Stimulated activated CD8-positive, alpha-beta memory T cell treated with anti-CD3 and anti-CD28 coated beads, Interleukin-2, amount 100 ng/mL, for 1 hour (primary cell): ENCODE measurements around the gene RYR3.

Experiments
- DNase-seq, 2 donors: peaks; one replicate each; pipeline ENCODE4 v3.0.0-alpha.2; 2020; ENCODE audit warnings: low read depth in 2 of 2

Gene RYR3

DNA sequence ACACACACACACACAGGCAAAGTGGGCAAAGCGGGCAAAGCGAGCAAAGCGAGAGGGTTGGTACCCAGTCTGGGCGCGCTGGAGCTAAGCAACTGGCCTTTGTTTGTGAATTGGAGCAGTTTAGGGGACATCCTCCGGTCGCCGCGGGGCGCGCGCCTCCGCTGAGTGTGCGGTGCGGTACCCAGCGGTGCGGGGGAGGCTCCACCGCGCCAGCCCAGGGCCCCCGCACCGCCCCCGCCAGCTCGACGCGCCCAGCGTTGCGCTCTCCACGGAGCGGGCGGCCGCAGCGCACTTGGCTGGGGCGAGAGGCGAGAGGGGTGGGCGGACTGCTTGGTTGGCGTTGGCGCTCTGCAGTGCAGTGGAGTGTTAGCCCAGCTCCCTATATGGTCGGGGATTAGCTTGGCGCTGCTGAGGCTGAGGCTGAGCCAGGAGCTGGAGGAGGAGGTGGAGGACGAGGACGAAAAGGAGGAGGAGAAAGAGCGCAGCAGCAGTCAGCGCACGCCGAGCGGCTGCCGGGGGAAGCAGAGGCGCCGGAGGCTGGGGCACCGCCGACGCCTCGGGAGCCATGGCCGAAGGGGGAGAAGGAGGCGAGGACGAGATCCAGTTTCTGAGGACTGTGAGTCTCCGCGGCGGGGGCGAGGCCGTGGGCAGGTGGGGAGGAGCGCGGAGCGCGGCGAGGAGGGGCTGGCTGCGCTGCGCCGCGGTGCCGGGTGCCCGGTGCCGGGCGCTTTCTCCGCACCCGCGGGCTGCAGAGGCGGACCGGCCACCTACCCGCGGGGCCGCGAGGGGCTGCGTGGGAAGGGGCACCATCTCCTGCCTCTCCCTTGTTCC lies at the start of gene RYR3:
Gene RYR3 (plus strand): TSS at position 487 of the 831 bp plus-strand sequence. CDS start 79 bp downstream, at position 566.
- DNase-seq: no peak

DNA sequence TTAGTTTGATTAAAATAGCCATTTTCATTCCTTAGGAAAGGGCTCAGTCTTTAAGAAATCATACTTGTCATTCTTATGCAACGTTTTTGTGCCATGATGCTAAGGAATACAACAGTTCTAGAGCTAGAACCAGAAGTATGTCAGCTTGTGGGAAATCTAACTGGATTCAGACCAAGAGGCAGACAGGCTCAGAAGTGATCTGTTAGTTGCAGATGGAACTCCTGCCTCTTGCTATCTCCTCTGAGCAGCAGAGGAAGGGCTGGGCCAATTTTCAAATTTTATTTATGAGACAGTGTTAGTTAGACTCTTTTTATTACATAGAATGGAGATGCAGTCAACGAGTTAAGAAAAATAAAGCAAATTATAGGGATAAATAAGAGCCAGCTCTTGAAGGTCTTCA lies 48.5 kb upstream of the RYR3 start:
- no peak for DNase-seq

DNA sequence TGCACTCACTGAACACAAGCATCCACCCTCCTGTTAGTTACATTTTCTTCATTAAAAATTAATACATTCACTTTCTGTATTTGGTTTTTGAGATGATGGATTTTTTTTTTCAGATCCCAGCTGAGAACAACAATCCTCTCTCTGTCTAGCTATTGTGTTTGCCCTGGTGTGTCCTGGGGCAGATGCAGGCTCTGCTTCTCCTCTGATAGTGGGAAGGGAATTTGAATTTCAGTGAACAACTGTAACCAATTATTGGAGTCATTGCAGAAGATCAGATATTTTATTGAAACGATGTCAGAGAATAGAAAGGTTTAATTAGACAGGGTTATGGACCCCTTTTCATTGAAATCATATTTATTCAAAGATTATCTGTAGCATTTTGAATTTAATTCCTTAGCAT lies 33.1 kb upstream of the RYR3 start:
- no peak for DNase-seq

DNA sequence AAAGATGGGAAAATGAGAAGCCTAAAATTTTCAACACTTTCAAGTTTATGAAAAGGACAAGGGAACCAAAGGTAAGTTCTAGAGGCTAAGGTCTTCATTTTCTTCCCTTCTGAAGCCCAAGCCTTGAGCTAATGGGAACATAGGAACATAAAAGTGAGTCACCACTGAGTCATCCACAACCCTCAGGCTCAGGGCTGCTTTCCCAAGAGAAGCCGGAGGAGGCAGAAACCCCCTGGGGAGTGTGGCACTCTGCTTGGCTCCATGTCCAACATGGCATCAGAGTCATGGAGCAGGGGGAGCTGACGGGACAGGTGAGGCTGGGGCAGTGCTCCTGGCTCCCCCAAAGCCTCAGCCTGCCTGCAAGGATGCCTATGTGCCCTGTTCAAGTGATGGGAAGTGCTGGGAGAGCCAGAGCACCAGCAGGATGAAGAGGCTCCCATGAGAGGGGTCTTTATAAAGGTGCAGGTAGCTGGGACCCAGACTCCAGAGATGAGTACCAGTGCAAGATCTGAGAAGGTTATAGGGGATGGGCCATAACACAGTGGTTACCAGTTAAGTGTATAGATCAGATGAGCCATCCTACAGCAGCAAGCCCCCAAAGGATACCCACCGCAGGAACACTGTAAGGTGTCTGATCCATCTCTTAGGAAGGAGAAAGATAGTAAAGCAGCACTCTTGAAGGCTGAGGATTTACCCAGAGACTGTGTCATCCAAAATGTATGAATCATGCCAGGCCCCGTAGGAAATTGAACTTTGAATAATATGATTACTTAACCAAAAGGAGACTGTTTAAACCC lies 31.8 kb upstream of the RYR3 start:
- no peak for DNase-seq

DNA sequence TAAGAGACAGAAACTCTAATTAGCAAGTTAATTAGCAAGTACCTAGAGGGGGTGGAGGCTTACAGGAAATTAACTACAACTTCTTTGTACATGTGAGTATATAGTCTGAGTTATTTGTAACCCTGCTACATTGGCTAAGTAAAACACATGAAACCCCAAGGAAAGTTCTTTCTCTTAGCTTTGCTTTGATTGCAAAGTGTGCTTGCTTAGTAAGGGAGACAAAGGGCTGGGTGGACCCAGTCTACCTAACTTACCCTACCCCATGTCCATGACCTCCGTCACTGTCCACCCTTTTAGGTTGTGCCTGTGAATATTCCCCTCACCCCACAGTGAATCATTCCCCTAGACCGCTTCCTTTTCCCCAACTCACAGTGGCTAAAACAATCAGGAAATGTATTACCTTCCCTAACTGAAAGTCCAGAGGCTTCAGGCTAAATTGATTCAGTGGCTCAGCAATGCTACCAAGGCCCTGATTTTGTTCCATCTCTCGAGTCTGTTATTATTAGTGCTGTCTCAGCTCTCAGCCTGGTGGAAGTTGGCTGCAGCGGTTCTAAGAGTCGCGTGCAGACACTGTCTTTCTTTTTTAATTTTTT lies 31.1 kb upstream of the RYR3 start:
- DNase-seq: no peak

DNA sequence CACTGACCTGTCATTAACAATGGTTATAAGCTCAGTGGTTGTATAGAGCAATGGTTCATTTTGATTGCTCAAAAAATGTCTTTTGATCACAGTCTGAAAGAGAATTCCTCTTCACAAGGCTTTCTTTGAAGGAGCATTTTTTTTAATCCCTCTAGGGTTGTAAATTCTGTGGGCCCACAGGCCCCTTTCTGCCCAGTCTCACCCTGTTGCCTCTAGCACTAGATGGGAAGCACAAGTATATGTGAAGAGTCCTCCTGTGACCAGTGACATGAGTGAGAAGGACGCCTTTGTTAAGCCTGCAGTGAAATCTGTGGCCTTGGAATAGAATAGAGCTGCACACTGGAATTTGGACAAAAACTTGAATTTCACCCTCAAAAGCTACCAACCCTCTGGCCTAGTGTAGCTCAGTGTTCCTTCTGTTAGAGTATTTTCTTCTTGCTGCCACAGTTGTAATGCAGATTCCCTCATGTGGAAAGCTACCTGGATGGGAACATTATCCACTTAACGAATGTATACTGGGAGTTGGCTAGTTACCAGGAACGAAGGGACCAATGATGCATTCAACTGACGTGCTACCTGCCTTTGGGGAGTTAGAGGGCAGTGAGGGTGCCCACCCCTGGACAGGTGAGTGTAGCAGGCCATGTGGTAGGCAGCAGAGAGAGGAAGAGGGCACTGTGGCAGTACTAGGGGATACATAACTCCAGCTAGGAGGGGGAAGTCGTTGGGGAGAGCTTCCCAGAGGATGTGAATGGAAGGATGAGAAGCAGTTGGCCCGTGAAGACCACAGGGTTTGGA lies 28.3 kb upstream of the RYR3 start:
- DNase-seq: no peak

DNA sequence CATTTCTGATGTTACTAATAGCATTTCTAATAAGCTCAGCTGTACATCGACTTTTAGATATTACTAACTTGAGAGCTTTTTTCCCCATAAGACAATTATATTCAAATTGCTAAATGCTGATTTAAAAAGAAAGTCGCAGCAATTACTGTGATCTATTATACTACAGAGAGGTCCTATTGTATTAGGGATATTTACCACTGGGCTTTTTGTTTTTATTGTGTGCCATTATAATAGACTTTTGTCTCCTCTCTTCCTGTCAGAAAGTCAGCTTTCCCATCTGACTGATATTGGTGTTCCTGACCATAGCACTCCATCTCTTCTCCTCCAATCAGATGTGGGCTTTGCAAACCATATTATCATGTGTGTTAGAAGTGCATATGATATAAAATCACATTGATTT lies 27.2 kb upstream of the RYR3 start:
- DNase-seq: no peak

DNA sequence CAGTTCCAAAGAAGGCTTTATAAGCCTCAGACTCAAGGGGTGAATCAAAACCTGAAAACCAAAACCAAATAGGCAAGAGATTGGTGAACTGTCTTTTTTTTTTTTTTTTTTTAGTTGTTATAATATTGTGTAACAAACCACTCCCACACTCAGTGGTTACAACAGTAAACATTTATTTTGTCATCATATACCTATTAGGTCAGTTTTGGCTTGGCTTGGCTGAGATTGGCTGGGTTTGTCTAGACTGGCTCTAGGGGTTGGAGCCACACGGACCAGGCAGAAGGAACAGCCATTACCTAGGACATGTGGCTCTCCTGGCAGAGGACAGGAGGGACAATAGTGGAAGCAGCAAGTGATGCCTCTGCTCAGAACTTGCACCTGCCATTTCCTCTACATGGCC lies 26.4 kb upstream of the RYR3 start:
- DNase-seq: no peak

DNA sequence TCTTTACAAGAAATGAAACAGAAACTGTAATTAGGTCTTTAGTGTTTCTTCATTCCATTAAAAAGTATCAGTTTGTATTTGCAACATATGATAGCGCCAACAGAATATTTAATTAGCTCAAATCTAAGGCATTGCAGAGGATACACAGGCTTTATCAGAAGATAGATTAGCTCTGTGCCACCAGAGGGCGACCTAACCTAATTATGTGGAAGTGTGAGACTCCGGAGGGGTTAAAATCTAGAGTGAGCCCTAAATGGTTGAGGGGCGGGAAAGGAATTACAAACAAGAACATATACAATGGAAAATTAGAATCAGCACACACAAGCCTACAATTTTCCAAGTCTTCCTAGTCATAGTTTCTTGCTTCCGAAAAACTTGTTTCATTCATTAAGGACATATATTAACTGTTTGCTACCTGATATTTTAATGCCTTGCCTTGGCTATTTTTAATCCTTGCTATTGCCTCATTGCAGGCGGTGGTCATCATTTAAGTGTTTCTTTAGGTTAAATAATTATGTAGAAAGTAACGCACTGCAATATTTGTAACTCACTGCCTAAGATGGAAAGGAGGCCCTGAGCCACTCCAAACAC lies 18.0 kb upstream of the RYR3 start:
- no peak for DNase-seq

DNA sequence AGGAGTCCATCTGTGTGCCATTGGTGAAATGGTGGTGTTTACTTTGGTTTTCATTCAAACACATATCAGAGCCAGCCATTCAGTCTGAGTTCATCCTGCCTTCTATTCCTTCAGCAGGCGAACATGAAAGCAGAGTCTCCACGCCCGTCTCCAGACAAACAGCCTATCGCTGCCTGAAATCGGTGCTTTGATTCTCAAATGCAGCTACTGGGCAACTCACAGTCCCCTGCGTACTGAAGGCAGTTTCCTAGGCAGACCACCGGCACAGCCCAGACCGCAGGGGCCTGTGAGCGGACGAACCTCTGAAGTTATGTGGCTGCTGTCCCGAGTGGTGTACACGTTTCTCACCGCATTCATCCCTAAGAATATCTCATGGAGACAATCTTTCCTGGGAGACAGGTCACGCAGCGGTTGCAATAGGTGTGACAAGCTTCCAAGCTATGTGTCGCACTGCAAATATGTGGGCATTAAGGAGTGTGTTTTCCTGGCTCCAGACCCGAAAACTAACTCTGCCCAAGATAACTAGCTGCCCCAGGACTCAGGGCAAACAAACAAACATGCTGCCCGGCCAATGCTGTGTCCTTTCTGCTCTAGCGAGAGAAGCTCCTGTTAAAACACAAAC lies 16.9 kb upstream of the RYR3 start:
- DNase-seq: no peak

DNA sequence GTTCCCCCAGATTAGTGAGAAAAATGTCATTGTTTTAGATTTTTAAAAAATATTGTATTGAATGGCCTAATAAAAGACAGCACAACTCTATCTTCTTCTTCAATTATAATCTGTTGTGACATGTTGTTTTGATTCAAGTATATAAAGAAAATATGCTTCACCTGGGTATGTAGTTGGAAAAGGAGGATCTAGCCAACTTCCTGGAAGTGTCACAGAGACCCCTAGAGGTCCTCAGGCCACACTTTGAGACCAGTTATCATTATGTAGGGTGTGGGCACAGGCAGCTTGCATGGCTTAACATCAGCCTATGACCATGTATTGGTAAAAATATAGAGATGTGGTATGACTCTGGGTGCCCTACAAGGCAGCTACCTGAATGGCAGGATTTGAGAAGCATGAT lies 14.7 kb upstream of the RYR3 start:
- no peak for DNase-seq

DNA sequence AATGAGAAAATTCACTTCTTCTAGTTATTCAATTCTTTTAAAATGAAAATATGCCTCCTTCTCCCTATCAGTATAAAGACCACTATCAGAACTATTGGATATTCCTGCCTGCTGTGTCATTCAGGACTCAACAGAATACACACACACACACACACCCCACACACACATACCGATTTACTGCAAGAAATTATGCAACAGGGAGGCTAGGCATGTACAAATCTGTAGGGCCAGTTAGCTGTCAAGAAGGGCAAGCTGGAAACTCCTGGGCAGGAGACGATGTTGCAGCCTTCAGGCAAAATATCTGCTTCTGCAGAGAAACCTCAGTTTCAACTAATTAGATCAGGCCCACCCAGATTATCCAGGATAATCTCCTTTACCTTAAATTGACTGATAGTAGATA lies 13.9 kb upstream of the RYR3 start:
- no peak for DNase-seq

DNA sequence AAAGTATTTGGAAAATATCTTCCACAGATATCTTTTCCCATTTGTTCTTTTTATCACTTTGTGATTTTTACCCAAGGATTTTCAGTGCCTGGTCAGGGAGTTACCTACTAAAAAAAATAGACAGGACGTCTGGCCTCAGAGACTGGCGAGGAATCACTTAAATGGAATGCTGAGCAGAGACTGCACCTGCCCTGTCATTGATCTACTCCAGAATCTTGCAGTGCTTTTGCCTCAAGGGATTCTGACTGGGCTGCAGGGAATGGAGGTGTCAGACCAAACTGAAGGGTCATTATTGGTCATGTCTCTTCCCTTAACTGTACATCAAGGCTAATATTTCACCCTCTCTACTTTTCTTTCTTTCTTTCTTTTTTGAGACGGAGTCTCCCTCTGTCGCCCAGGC lies 12.1 kb upstream of the RYR3 start:
- DNase-seq: no peak

DNA sequence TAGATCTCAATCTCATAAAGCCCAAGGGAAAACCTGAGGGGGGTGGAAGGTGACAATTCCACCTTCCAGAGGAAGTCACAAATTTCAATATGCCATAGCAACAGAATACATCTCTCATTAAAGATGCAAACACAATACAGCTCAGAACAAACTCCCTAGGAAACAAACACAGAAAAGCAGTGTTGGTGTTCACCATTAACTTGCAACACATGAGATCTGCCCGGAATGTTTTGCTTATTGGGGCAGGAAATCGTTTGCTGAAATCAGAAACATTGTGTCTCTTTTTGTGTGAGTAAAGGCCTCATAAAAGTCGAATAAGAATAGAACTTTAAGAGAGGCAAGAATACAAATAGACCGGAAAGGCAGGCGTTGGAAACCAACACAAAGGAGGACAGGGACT lies 5.8 kb upstream of the RYR3 start:
- no peak for DNase-seq

DNA sequence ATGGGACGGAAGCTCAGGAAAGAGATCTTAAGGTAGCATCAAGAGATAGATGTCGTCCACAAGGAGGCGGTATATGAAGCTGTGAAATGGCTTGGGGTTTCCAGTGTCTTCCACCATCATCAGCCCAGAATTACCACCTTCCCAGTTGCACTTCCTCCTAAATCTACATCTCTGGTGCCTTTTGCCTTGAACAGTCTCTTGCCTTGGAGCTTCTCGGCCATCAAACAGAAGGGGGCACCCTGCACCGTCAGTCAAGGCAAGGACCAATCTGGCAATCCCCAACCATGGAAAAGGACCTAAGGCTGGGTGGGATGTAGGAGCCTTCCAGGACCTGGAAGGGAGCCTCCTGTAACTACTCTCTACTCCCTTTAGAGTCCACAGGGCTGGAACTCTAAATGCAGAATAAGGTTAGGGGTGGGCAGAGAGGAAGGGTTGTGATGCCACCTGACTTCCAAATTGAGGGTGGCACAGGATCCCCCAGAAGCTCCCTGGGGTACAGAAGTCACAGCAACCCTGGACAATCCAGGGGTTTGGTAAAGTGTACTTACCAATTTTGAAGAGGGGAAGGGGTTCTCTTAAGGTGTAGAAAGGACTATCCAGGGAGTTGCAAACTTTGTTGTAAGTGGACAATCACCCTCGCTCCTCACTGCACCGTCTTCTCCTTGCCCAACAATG lies 1.0 kb upstream of the RYR3 start:
- no peak for DNase-seq

DNA sequence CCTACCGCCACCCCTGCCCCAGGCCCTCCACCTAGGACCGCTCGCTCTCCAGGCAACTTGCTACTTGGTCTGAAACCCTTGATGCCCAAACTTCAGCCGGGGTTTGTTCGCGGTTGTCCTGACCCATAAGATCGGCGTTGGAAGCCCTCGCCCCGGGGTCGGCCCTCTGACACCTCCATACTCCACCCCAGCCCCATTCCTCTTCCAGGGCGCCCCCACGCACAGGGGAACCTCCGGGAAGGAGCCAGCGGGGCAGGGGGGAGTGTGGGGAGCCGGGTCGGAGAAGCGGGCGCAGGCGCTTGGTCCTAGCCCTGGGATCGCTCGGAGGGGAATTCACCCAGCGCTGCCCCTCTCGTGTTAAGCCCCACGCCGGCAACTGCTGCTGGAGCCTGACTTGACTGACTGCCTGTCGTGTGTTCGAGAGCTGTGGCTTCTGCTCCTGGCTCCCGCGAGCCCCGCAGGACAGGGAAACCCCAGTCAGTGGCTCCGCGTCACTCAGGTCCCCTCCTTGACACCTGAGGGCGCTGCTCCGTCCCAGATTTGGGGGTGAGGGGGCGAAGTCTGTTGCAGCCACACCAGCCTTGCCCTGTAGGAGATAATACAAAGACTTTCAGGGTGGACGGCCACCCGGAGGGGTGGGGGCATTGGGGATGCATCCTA lies 675 bp downstream of the RYR3 start:
- no peak for DNase-seq

DNA sequence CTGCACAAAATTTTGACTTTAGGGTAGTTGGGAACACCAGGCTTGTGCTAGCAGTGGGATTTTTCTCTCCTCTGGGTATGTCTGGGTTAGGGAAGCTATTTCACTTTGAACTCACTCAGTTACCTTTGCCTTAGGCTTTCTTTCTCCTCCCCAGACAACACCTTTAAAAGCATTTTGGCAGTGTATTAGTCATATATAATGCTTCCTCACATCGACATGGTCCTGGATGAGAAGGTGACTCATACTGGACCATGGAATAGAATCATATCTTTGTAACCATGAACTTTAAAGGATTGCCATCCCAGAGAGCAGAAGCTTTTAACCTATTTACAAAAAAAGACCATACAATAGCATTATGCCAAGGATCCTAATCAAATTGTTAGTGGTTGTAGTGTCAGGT lies 2.7 kb downstream of the RYR3 start:
- no peak for DNase-seq

DNA sequence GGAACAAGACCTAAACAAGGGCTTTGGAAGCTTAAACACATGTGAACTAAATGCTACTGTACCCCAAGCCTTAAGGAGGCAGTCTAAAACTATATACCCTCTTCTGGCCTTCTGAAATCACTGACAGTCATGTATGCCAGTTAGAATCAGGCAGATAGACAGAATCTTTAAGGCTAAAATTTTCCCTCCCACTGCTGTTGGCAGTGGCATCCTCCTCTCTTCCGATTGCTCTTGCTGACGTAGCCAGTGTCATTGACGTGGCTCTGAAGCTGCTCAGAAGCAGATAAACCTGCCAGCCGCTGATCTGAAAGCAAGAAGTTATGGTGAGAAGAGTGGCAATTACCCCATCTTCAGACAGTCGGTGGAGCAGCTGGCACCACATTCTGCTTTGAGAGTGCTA lies 3.3 kb downstream of the RYR3 start:
- DNase-seq: no peak

DNA sequence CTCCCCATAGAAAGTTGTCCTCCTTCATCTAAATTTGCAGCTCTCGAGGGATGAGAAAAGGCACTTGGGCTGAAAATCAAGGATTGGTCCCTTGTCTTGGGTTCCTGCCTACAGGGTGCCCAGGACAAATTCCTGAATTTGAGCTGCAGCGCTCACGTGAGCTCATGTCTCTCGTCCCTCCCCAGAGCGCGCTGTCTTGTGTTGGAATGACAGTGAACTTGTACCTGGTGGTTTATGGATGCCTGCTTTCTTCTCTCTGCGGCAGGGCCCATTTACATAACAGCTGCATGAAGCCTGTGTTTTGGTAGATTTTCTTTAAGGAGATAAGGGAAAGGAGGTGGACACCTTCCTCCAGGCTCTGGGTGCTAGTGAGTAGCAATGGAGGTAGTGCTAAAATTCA lies 4.3 kb downstream of the RYR3 start:
- DNase-seq: no peak

DNA sequence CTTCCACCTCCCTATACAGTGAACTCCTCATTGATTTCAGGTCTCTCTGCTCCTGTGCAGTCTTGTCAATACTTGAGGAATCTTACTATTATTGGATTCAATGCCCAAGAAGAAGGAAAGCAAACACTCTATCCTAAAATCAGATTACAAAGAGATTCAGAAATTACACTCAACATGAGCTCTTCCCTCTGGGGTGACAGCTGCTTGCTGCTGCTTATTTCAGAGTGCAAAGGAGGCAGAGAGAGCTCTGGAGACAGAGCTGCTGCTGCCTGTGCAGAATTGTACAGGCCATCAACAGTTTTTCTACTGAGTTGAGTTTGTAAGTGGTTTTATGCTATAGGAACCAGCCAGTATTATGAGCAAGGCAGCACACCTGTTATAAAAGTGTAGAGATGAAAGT lies 7.1 kb downstream of the RYR3 start:
- DNase-seq: no peak
